Osteocyte (in vitro differentiated cells): ENCODE results near the gene C15orf61. TPM values are rescaled to one million over a fixed set of nuclear protein-coding genes. Genes with fewer than 3 reads are reported as not detected.

ENCODE experiments used
- DNase-seq: peaks from one replicate; pipeline ENCODE4 v3.0.0; 2021; ENCODE audit warnings: mixed read lengths; ENCODE audit not compliant: unreplicated experiment; ENCODE audit errors: extremely low spot score
- H3K27ac Mint-ChIP-seq: one replicate; pipeline ENCODE4 v1.8.0; 2021; ENCODE audit warnings: mild to moderate bottlenecking, mixed read lengths; ENCODE audit not compliant: unreplicated experiment
- H3K27me3 Mint-ChIP-seq: one replicate; pipeline ENCODE4 v1.8.0; 2021; ENCODE audit warnings: mixed read lengths; ENCODE audit not compliant: unreplicated experiment
- H3K36me3 Mint-ChIP-seq: one replicate; pipeline ENCODE4 v1.8.0; 2021; ENCODE audit warnings: mixed read lengths; ENCODE audit not compliant: unreplicated experiment
- H3K4me1 Mint-ChIP-seq: one replicate; pipeline ENCODE4 v1.8.0; 2021; ENCODE audit warnings: mixed read lengths; ENCODE audit not compliant: unreplicated experiment
- H3K4me3 Mint-ChIP-seq: one replicate; pipeline ENCODE4 v1.8.0; 2021; ENCODE audit warnings: mild to moderate bottlenecking, moderate library complexity, mixed read lengths; ENCODE audit not compliant: unreplicated experiment
- H3K9me3 Mint-ChIP-seq: one replicate; pipeline ENCODE4 v1.8.0; 2021; ENCODE audit warnings: mixed read lengths; ENCODE audit not compliant: unreplicated experiment
- CTCF ChIP-seq: fragments of 200-600 bp; sonication (generic); IDR thresholded peaks from 2 replicates; pipeline ENCODE4 v1.5.0; 2021; ENCODE audit warnings: antibody characterized with exemption, mild to moderate bottlenecking, moderate library complexity
- total RNA-seq: library from RNA; stranded (reverse); gene quantifications from 2 replicates; pipeline ENCODE4 v1.2.1, GENCODE V29; 2021

Gene C15orf61
- total RNA-seq, 1 donor from 2014 or later = 4.3 TPM

DNA sequence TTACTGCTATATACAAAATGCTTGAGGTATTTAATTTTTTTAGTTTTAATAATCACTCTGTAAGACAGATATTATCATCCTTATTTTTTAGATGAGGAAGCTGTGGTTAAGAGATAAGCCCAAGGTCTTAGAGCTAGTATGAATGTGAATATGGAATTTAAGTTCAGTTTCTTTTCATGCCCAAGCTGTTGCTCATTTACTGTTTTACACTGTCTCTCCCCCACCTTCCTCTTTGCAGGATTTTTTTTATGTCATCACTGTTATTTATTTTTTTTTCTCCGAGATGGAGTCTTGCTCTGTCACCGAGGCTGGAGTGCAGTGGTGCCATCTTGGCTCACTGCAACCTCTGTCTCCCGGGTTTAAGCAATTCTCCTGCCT, 44.0 kb downstream of the C15orf61 start:
- H3K27ac Mint-ChIP-seq = no peak overlapping the region
- no peak for DNase-seq
- H3K36me3 Mint-ChIP-seq = peaks cover 29% of the 10 kb centered on the region
- H3K4me1 Mint-ChIP-seq = peaks cover 4% of the 10 kb centered on the region
- H3K9me3 Mint-ChIP-seq = no peaks in the 10 kb centered on the region
- no peaks in the 10 kb centered on the region for H3K27me3 Mint-ChIP-seq
- H3K4me3 Mint-ChIP-seq = no peak overlapping the region
- no peak for TF ChIP-seq CTCF

DNA sequence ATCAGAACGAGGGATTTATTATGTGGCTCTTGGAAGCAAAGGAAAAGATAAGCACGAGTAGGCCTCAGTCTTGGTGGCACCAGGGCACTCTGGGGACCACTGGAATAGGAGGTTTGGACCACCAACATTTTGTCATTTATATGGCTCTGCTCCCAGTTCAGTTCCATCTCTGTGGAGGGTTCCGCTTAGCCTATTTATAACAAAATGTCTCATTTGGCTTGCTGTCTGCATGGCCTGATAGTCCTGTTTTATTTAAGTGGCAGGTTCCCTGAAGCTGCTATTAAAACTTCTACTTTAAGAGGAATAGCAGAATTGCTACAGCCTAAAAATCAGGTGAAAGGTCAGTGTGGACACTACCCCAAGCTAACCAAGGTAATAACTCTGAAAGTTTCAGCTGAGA, 48.7 kb downstream of the C15orf61 start:
- TF ChIP-seq CTCF = no peak
- Mint-ChIP-seq H3K27me3 (no peaks in the 10 kb centered on the region), H3K36me3 (peaks cover 27% of the 10 kb centered on the region)

DNA sequence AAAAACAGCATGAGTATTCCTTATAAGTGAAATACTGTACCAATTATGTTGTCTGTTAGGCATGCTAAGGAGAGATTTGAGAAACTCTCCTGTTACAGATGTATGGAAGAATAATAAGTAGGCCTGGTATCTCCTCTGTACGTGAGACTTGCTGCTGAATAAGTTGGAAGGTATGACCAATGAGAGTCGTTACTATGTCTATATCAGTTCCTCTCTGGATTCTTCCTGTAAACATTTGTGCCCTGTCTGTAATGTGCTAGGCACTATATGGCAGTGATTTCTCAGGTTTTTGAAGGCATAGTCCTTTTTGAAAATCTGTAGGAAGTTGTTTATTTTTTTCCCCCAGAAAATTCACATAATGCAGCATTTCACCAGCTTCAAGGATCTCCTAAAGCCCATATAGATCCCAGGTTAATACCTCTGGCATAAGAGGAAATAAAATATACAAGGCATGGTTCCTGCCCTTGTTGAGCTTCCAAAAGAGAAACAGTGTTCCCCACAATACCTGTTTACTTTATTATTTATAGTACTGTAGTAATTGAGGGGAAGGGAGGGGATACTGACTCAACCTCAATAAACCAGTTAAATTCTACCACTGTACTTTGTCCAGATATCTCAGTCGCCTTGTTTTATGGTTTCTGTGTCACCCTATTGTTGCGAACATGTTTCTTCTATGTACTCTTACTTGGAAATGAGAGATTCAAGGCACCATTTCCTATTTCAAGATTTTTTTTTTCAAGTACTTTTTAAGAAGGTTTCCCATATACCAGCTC, 50.1 kb downstream of the C15orf61 start:
- no peak for DNase-seq
- Mint-ChIP-seq H3K9me3 (no peaks in the 10 kb centered on the region), H3K36me3 (peaks cover 27% of the 10 kb centered on the region), H3K27me3 (no peaks in the 10 kb centered on the region), H3K4me1 (no peaks in the 10 kb centered on the region), H3K27ac (no peak overlapping the region), H3K4me3 (no peak overlapping the region)
- TF ChIP-seq CTCF = no peak

More for the DNA sequence above, 48.7 kb downstream of the C15orf61 start:
- H3K9me3 Mint-ChIP-seq = no peaks in the 10 kb centered on the region
- H3K4me1 Mint-ChIP-seq = no peaks in the 10 kb centered on the region
- no peak overlapping the region for H3K27ac Mint-ChIP-seq
- H3K4me3 Mint-ChIP-seq = no peak overlapping the region
- DNase-seq = no peak

- Mint-ChIP-seq H3K4me3 (no peak overlapping the region), H3K27me3 (no peaks in the 10 kb centered on the region), H3K4me1 (no peaks in the 10 kb centered on the region), H3K27ac (no peak overlapping the region), H3K36me3 (peaks cover 27% of the 10 kb centered on the region), H3K9me3 (no peaks in the 10 kb centered on the region)
- no peak for DNase-seq
- no peak for TF ChIP-seq CTCF
Observed at GRCh38 chr15:67571648-67572415, 50.9 kb downstream of the C15orf61 start.

DNA sequence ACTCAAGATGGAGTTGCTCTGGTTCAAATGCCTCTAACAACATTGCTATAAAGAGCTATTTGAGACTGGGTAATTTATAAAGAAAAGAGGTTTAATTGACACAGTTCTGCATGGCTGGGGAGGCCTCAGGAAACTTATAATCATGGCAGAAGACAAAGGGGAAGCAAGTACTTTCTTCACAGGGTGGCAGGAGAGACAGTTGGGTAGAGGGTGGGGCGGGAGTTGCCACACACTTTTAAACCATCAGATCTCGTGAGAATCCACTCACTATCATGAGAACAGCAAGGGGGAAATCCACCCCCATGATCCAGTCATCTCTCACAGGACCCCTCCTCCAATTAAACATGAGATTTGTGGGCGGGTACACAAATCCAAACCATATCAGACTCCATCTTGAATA, 52.3 kb downstream of the C15orf61 start:
- DNase-seq = no peak
- Mint-ChIP-seq H3K4me3 (no peak overlapping the region), H3K4me1 (no peaks in the 10 kb centered on the region), H3K27ac (no peak overlapping the region), H3K9me3 (no peaks in the 10 kb centered on the region), H3K27me3 (no peaks in the 10 kb centered on the region), H3K36me3 (peaks cover 22% of the 10 kb centered on the region)
- no peak for TF ChIP-seq CTCF
